Activated CD4-positive, alpha-beta memory T cell treated with anti-CD3 and anti-CD28 coated beads for 36 hours (primary cell): ENCODE data around the gene WNT11. TPM values are rescaled to one million over a fixed set of nuclear protein-coding genes. Genes with fewer than 3 reads are reported as not detected.

Experiments
- CTCF ChIA-PET: fragments of 350-600 bp; sonication (Branson Sonifier 250); formaldehyde crosslinking; loops from one replicate; lab custom pipeline; 2021; ENCODE audit warnings: antibody characterized with exemption, inconsistent platforms; lab: Charles Lee
- POLR2A ChIA-PET: fragments of 350-600 bp; sonication (Branson Sonifier 250); formaldehyde crosslinking; loops from one replicate; lab custom pipeline; 2021; ENCODE audit warnings: antibody characterized with exemption; lab: Charles Lee
- DNase-seq: peaks from one replicate; pipeline ENCODE4 v3.0.0-alpha.2; 2020
- H3K27ac Mint-ChIP-seq: one replicate; pipeline ENCODE4 v1.8.0; 2021; ENCODE audit warnings: mixed read lengths
- H3K27me3 Mint-ChIP-seq: one replicate; pipeline ENCODE4 v1.8.0; 2021; ENCODE audit warnings: mixed read lengths
- H3K36me3 Mint-ChIP-seq: one replicate; pipeline ENCODE4 v1.8.0; 2021; ENCODE audit warnings: mixed read lengths
- H3K4me1 Mint-ChIP-seq: one replicate; pipeline ENCODE4 v1.8.0; 2021; ENCODE audit warnings: low read depth, mixed read lengths
- H3K4me3 Mint-ChIP-seq: one replicate; pipeline ENCODE4 v1.8.0; 2021; ENCODE audit warnings: mild to moderate bottlenecking, mixed read lengths
- H3K9me3 Mint-ChIP-seq: one replicate; pipeline ENCODE4 v1.8.0; 2021; ENCODE audit warnings: mixed read lengths
- intact Hi-C: fragments of 100-400 bp; cut with micrococcal nuclease; formaldehyde crosslinking; loops from one replicate; pipeline ENCODE4 v1.15.1; 2023
- total RNA-seq, 2 experiments: library from RNA; stranded (reverse); gene quantifications; one replicate each; pipeline ENCODE4 v1.2.3, GENCODE V29; 2021

The WNT11 gene
- total RNA-seq, 2 experiments from 2014 or later, result not detected

GRCh38 chr11:76244316-76244851 lies 38.1 kb upstream of the WNT11 start:
- no peaks in the 10 kb centered on the region for H3K4me1 Mint-ChIP-seq
- POLR2A ChIA-PET, result no interaction called here
- H3K27ac Mint-ChIP-seq, result no peak overlapping the region
- no peak overlapping the region for H3K4me3 Mint-ChIP-seq
- H3K36me3 Mint-ChIP-seq, result no peaks in the 10 kb centered on the region
- H3K27me3 Mint-ChIP-seq, result no peaks in the 10 kb centered on the region
- DNase-seq, result no peak
- intact Hi-C loops, result no loop called here
- CTCF ChIA-PET, result interaction anchor here (1.4 to 1.5 kb wide), 2 partner anchors 11 to 36 kb away, joined by 3 read pairs; no protein-coding TSS in a partner anchor
- peaks cover 2% of the 10 kb centered on the region for H3K9me3 Mint-ChIP-seq

GRCh38 chr11:76243957-76244285 lies 37.6 kb upstream of the WNT11 start:
- no peak overlapping the region for H3K27ac Mint-ChIP-seq
- no peaks in the 10 kb centered on the region for H3K4me1 Mint-ChIP-seq
- H3K27me3 Mint-ChIP-seq, result no peaks in the 10 kb centered on the region
- CTCF ChIA-PET, result interaction anchor here (1.0 to 1.5 kb wide), 2 partner anchors 10 to 36 kb away, joined by 3 to 4 read pairs; no protein-coding TSS in a partner anchor
- POLR2A ChIA-PET, result no interaction called here
- DNase-seq, result no peak
- intact Hi-C loops, result no loop called here
- H3K36me3 Mint-ChIP-seq, result no peaks in the 10 kb centered on the region
- H3K9me3 Mint-ChIP-seq, result no peaks in the 10 kb centered on the region
- H3K4me3 Mint-ChIP-seq, result no peak overlapping the region

- CTCF ChIA-PET, result interaction anchor here (1.0 to 1.5 kb wide), 2 partner anchors 10 to 35 kb away, joined by 3 to 4 read pairs; no protein-coding TSS in a partner anchor
- H3K27me3 Mint-ChIP-seq, result no peaks in the 10 kb centered on the region
- H3K4me3 Mint-ChIP-seq, result no peak overlapping the region
- no peaks in the 10 kb centered on the region for H3K36me3 Mint-ChIP-seq
- DNase-seq, result no peak
- H3K27ac Mint-ChIP-seq, result no peak overlapping the region
- POLR2A ChIA-PET, result no interaction called here
- H3K9me3 Mint-ChIP-seq, result no peaks in the 10 kb centered on the region
- H3K4me1 Mint-ChIP-seq, result no peaks in the 10 kb centered on the region
- intact Hi-C loops, result no loop called here
These were observed 37.1 kb upstream of the WNT11 start for GRCh38 chr11:76243193-76243956.

GRCh38 chr11:76242004-76242779 lies 35.9 kb upstream of the WNT11 start:
- ChIA-PET CTCF (no interaction called here), POLR2A (no interaction called here)
- H3K4me3 Mint-ChIP-seq, result no peak overlapping the region
- intact Hi-C loops, result no loop called here
- no peaks in the 10 kb centered on the region for H3K9me3 Mint-ChIP-seq
- H3K36me3 Mint-ChIP-seq, result no peaks in the 10 kb centered on the region
- no peak overlapping the region for H3K27ac Mint-ChIP-seq
- no peak for DNase-seq
- H3K4me1 Mint-ChIP-seq, result no peaks in the 10 kb centered on the region
- H3K27me3 Mint-ChIP-seq, result no peaks in the 10 kb centered on the region

GRCh38 chr11:76241243-76242000 lies 35.1 kb upstream of the WNT11 start:
- H3K9me3 Mint-ChIP-seq, result no peaks in the 10 kb centered on the region
- DNase-seq, result no peak
- intact Hi-C loops, result no loop called here
- H3K4me1 Mint-ChIP-seq, result peaks cover 2% of the 10 kb centered on the region
- CTCF ChIA-PET, result no interaction called here
- H3K27me3 Mint-ChIP-seq, result no peaks in the 10 kb centered on the region
- no peak overlapping the region for H3K27ac Mint-ChIP-seq
- H3K36me3 Mint-ChIP-seq, result no peaks in the 10 kb centered on the region
- POLR2A ChIA-PET, result no interaction called here
- no peak overlapping the region for H3K4me3 Mint-ChIP-seq

GRCh38 chr11:76240666-76241065 lies 34.4 kb upstream of the WNT11 start:
- POLR2A ChIA-PET, result no interaction called here
- no peak overlapping the region for H3K27ac Mint-ChIP-seq
- intact Hi-C loops, result no loop called here
- DNase-seq, result no peak
- H3K27me3 Mint-ChIP-seq, result no peaks in the 10 kb centered on the region
- CTCF ChIA-PET, result interaction anchor here (1.1 to 1.5 kb wide), 3 partner anchors 8 to 33 kb away, joined by 4 read pairs; no protein-coding TSS in a partner anchor
- H3K9me3 Mint-ChIP-seq, result no peaks in the 10 kb centered on the region
- H3K36me3 Mint-ChIP-seq, result peaks cover 1% of the 10 kb centered on the region
- H3K4me1 Mint-ChIP-seq, result peaks cover 4% of the 10 kb centered on the region
- H3K4me3 Mint-ChIP-seq, result no peak overlapping the region

- H3K4me1 Mint-ChIP-seq, result peaks cover 4% of the 10 kb centered on the region
- ChIA-PET POLR2A (no interaction called here), CTCF (interaction anchor here (1.1 to 1.5 kb wide), 4 partner anchors 8 to 33 kb away, joined by 4 read pairs; no protein-coding TSS in a partner anchor)
- H3K27ac Mint-ChIP-seq, result no peak overlapping the region
- H3K9me3 Mint-ChIP-seq, result no peaks in the 10 kb centered on the region
- H3K27me3 Mint-ChIP-seq, result no peaks in the 10 kb centered on the region
- intact Hi-C loops, result no loop called here
- no peak for DNase-seq
- no peak overlapping the region for H3K4me3 Mint-ChIP-seq
- H3K36me3 Mint-ChIP-seq, result peaks cover 6% of the 10 kb centered on the region
These were observed 33.8 kb upstream of the WNT11 start for GRCh38 chr11:76240161-76240540.

GRCh38 chr11:76239483-76240160 lies 33.3 kb upstream of the WNT11 start:
- Mint-ChIP-seq H3K36me3 (peaks cover 6% of the 10 kb centered on the region), H3K27me3 (no peaks in the 10 kb centered on the region), H3K9me3 (no peaks in the 10 kb centered on the region), H3K27ac (no peak overlapping the region), H3K4me1 (peaks cover 6% of the 10 kb centered on the region), H3K4me3 (no peak overlapping the region)
- ChIA-PET CTCF (interaction anchor here (1.1 to 1.5 kb wide), 4 partner anchors 9 to 32 kb away, joined by 4 read pairs; no protein-coding TSS in a partner anchor), POLR2A (no interaction called here)
- intact Hi-C loops, result loop anchor here (5.0 to 10.0 kb wide), 3 partner anchors 48 to 1395 kb away; partner anchors contain the start of genes CLNS1A, GVQW3 and THAP12
- DNase-seq, result no peak

GRCh38 chr11:76238551-76238950 lies 32.2 kb upstream of the WNT11 start:
- no peaks in the 10 kb centered on the region for H3K27me3 Mint-ChIP-seq
- ChIA-PET POLR2A (no interaction called here), CTCF (no interaction called here)
- no peaks in the 10 kb centered on the region for H3K9me3 Mint-ChIP-seq
- no peak for DNase-seq
- H3K4me1 Mint-ChIP-seq, result peaks cover 17% of the 10 kb centered on the region
- intact Hi-C loops, result loop anchor here (5.0 to 10.0 kb wide), 3 partner anchors 49 to 1396 kb away; partner anchors contain the start of genes CLNS1A, GVQW3 and THAP12
- H3K36me3 Mint-ChIP-seq, result peaks cover 6% of the 10 kb centered on the region
- no peak overlapping the region for H3K27ac Mint-ChIP-seq
- H3K4me3 Mint-ChIP-seq, result no peak overlapping the region

- no peak overlapping the region for H3K27ac Mint-ChIP-seq
- H3K27me3 Mint-ChIP-seq, result no peaks in the 10 kb centered on the region
- peaks cover 6% of the 10 kb centered on the region for H3K36me3 Mint-ChIP-seq
- H3K9me3 Mint-ChIP-seq, result no peaks in the 10 kb centered on the region
- no peak for DNase-seq
- H3K4me3 Mint-ChIP-seq, result no peak overlapping the region
- CTCF ChIA-PET, result interaction anchor here (5.1 kb wide), 1 partner anchor 29 kb away, joined by 94 read pairs; no protein-coding TSS in a partner anchor
- intact Hi-C loops, result loop anchor here (5.0 to 10.0 kb wide), 3 partner anchors 49 to 1397 kb away; partner anchors contain the start of genes CLNS1A, GVQW3 and THAP12
- POLR2A ChIA-PET, result no interaction called here
- H3K4me1 Mint-ChIP-seq, result peaks cover 23% of the 10 kb centered on the region
These were observed 31.6 kb upstream of the WNT11 start for GRCh38 chr11:76237914-76238313.
